PC-3 (cell line): ENCODE results near the gene TYR.

ENCODE experiments used
- EZH2 ChIP-seq: fragments of 300-600 bp; sonication (generic); IDR thresholded peaks from one replicate; pipeline ENCODE4 v1.6.1; 2017; ENCODE audit warnings: antibody characterized with exemption, mild to moderate bottlenecking, low read length; ENCODE audit not compliant: unreplicated experiment
- TF ChIP-seq, protein P1 (sequence below): fragments of 300-600 bp; sonication (generic); conservative IDR thresholded peaks from 2 replicates; pipeline ENCODE4 v1.5.1; 2017; ENCODE audit warnings: antibody characterized with exemption, low read depth, mild to moderate bottlenecking, low read length

DNA sequence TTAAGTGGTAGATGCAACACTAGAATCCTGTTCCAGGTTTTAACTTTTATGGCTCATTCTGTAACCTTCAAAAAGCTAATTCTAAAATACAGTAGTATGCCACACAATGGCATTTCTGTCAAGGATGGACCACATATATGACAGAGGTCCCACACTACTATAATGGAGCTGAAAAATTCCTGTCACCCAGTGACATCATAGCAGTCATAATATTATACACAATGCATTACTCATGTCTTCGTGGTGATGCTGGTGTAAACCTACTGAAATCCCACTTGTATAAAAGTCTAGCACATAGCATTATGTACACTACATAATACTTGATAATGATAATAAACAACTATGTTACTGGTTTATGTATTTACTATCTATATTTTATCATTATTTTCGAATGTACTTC, 12.1 kb downstream of the TYR start:
- no peak for TF ChIP-seq EZH2
- TF ChIP-seq, protein P1, sequence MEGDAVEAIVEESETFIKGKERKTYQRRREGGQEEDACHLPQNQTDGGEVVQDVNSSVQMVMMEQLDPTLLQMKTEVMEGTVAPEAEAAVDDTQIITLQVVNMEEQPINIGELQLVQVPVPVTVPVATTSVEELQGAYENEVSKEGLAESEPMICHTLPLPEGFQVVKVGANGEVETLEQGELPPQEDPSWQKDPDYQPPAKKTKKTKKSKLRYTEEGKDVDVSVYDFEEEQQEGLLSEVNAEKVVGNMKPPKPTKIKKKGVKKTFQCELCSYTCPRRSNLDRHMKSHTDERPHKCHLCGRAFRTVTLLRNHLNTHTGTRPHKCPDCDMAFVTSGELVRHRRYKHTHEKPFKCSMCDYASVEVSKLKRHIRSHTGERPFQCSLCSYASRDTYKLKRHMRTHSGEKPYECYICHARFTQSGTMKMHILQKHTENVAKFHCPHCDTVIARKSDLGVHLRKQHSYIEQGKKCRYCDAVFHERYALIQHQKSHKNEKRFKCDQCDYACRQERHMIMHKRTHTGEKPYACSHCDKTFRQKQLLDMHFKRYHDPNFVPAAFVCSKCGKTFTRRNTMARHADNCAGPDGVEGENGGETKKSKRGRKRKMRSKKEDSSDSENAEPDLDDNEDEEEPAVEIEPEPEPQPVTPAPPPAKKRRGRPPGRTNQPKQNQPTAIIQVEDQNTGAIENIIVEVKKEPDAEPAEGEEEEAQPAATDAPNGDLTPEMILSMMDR: no peak
